ENCODE measurements around the gene GAL3ST2.
"Not testable (repeated sequence)": the region's sequence is repeated elsewhere in the genome, so short reads cannot be mapped to it uniquely, and the experiment has no call there.

Gene GAL3ST2

DNA sequence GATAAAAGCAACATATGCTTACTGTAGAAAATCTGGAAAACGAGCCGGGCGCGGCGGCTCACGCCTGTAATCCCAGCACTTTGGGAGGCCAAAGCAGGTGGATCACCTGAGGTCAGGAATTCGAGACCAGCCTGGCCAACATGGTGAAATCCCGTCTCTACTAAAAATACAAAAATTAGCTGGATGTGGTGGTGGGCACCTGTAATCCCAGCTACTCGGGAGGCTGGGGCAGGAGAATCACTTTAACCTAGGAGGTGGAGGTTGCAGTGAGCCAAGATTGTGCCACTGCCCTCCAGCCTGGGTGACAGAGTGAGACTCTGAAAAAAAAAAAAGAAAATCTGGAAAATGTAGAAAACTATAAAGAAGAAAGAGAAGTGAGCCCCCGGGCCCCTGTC is 41.2 kb downstream of the GAL3ST2 start:
- not testable (repeated sequence) for DNase-seq

DNA sequence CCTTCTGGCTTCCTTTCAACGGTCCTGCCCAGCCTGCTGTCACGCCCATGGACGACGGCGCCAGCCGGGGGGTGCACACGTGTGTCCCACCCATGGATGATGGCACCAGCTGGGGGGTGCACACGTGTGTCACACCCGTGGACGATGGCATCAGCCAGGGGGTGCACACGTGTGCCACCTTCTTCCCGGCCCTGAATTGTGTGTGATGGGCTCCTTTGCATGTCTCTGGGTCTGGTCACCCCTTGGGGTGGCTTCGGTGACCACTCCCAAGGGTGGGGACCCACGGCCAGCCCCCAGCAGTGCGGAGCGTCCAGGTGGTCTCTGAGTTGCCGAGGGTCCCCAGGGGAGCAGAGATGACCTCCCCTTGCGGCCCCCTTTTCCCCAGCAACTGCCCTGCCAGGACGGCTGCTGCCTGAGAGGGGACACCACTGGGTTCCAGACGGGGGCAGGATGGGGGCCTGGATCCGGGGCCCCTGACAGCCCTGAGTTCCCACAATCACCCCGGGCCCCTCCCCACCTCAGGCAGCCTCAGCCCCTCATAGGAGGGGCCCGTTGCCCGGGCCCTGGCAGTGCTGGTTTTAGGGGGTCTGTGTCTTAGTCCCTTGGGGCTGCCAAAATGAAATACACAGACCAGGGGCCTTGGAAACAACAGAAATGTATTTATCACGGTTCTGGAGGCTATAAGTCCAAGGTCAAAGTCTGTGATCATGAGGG is 41.8 kb downstream of the GAL3ST2 start:
- no peak for DNase-seq

DNA sequence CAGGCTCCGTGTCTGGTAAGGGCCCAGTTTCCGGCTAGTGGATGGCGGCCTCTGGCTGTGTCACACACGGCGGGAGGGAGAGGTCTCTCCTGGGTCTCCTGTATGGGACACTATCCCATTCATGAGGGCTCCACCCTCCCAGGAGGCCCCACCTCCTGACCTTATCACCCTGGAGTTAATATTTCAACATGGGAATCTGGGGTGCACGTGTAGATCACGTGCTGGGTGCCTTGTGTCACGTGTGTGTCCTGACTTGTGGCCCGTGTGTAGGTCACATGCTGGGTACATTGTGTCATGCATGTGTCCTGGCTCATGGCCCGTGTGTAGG is 42.3 kb downstream of the GAL3ST2 start:
- no peak for DNase-seq

DNA sequence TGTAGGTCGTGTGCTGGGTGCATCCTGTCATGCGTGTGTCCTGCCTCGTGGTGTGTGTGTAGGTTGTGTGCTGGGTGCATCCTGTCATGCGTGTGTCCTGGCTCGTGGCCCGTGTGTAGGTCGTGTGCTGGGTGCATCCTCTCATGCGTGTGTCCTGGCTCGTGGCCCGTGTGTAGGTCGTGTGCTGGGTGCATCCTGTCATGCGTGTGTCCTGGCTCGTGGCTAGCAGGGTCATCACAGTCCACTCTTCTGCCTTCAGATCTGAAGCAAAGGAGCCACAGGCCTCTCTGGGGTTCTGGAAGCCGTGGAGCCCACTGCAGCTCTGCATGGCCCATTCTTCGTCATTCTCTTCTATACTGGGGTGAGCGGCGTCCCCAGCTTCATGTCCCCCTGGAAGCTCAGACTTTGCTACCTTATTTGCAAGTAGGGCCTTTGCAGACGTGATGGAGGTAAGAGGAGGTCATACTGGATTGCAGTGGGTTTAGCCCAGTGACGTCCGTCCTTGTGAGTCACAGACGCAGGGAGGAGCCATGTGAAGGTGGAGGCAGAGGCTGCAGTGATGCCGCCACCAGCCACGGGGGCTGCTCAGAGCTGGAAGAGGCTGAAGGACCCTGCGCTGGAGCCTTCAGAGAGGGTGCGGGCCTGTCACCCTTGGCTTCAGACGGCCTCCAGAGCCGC is 43.5 kb downstream of the GAL3ST2 start:
- not testable (repeated sequence) for DNase-seq

DNA sequence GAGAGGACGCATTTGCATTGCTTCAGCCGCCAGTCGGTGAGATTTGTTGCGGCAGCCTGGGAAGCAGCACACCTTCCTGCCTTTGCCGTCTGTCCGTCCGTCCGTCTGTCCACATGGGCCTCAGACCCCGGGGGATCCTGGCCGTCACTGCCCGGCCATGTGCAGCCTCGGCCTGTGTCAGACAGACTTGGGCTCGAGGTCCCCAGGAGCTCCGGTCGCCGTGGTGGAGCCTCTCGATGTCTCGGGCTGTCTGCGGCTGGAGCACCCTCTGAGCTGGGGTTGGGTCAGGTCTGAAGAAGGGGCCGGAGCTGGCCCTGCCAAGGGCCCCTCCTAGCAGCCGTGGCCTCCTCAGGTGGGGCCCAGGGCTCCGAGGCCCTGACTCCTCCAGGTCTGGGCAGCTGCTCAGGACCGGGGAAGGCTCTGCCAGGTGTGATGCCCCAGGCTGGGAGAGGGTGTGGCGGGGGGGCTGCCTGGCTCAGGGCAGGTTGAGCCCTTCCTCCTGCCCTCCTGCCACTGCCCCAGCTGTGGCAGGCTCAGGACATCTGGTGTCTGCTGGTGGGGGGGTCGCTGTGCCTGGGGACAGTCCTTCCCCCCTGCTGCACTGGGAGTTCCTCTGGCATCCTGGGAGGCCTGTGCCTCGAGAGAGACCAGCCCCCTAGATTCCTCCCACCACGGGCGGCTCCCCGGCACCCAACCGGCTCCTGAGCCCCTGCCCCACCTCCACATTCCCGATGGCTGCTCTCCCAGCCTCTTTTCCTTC is 44.2 kb downstream of the GAL3ST2 start:
- no peak for DNase-seq

DNA sequence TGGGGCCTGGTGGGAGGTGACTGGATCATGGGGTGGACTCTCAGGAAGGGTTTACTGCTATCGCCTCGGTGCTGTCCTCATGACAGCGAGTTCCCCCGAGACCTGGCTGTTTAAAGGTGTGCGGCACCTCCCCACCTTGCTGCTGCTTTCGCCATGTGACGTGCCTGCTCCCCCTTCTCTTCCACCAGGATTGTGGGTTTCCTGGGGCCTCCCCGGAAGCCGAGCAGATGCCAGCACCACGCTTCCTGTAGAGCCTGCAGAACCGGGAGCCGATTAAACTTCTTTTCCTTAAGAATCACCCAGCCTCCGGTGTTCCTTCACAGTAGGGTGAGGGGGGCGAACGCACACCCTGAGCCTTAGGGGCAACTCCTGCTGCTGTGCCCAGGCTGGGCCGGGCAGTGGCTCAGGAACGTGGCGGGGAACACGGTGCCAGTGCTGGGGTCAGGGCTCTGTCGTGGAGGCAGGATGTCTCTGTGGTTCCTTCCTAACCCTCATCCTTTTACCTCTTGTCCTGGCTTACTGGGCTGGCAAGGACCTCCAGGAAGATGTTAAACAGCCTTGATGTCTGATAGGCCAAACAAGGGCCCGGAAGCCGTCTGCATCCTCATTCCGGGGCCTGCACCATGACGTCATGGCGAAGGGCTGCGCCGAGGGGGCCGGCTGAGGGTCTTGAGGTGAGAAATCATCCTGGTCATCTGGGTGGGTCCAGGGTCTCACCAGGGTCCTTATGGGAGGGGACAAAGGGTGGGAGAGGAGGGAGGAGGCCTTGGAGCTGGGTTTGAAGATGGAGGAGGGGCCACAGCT is 45.0 kb downstream of the GAL3ST2 start:
- DNase-seq = no peak

DNA sequence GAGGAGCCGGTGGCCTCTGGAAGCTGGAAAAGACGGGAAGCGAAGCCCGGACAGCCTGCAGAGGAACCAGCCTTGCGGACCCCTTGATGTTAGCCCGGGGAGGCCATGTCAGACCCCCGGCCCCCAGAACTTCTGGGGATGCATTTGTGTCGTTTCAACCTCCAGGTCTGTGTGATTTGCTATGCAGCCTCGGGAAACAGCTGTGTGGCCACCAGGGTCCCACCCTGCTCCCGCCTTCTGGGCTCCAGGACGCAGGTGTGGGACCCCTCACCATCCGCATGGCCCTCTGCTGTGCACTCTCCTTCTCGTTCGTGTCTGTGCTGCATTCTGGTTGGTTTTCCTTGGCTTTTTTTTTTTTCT is 45.6 kb downstream of the GAL3ST2 start:
- no peak for DNase-seq

DNA sequence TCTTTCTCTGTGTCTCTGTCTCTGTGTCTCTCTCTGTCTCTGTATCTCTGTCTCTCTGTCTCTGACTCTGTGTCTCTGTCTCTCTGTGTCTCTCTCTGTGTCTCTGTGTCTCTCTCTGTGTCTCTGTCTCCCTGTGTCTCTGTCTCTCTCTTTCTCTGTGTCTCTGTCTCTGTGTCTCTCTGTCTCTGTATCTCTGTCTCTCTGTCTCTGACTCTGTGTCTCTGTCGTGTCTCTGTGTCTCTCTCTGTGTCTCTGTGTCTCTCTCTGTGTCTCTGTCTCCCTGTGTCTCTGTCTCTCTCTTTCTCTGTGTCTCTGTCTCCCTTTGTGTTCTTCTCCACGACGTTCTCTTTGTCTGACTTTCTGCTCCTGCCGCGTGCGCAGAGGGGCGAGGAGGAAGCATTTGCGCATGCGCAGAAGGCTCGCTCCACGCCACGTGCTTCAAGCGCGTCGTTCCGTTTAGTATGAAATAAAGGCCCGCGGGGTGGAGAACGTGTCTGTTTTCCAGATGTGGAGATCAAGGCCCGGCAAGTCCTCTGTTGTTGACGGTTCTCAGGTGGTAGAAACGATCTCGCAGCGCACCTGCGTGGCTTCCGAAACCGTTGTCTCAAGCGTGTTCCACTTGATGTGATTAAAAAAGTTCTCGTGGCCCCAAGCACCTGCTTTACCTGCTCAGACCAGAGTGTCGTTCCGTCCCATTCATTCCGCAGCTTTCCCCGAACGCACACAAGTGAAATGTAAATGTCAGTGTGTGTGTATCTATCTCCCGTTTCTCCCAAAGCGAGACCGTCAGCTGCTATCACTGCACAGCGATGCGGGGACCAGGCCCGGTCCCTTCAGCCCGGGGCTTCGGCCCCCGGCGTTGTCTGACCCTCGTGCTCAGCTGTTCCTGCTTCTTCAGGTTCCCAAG is 47.2 kb downstream of the GAL3ST2 start:
- DNase-seq = not testable (repeated sequence)

DNA sequence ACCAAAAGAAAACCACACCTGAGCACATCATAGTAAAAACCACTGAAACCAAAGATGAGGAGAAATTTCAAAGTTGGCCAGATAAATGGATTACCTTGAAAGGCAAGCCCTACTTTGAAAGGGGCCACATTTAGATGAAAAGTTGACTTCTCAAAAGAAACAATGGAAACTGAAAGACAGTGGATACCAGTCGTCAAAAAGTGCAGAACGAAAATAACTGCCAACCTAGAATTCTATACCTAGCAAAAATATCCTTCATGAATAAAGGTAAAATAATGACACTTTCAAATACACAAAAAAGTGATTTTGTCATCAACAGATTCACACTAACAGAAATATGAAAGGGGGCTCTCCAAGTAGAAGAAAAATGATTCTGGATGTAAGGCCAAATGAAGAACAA is 50.8 kb downstream of the GAL3ST2 start:
- no peak for DNase-seq

DNA sequence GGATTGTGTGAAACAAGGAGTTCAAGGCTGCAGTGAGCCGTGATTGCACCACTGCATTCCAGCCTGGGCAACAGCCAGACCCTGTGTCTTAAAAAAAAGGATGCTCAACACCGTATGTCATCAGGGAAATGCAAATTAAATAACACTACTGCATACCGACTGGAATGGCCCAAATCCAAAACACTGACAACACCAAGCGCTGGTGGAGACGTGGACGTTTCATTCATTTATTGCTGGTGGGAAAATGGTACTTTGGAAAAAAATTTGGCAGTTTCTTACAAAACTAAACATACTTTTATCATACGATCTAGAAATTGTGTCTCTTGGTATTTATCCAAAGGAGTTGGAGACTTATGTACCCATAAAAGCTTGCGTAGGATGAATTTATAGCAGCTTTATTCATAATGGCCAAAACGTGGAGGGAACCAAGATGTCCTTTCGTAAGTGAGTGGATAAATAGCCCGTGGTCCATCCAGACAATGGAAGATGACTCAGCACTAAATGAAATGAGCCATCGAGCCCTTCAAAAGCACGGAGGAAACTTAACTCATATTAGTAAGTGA is 56.6 kb downstream of the GAL3ST2 start:
- DNase-seq = no peak

DNA sequence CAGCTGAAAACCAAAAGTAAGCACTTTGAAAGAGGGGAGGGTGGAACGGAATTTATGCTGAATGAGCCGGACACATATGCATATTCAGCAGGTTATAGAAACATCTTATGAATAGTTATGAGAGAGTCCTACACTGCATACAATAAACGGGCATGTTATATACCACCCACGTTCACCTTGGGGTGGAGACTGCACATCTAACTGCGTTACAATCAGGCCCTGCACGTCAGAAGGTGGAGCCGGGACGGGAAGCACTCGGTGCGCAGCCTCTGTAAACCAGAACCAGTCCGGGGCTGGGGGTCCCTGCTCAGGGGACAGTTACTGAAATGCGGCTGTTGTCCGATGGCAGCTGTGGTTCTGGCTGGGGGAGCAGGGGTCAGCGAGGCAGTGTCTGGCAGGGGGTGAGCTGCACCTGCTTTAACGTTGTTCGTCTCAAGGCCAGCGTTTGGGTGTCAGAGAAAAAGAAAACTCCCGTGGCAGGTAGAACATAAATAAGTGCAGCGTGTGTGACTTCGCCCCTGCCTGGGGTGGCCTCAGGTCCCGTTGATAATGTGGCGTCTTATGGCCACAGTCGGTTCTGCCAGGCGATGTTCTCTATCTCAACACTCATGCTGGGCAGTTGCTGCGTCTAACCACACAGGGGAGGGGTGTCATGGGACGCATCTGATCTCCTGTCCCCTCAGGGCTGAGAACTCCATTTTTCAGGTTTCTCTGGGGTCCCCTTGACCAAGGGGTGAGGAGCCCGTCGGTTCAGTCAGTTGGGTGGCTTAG is 57.3 kb downstream of the GAL3ST2 start:
- DNase-seq = not testable (repeated sequence)

DNA sequence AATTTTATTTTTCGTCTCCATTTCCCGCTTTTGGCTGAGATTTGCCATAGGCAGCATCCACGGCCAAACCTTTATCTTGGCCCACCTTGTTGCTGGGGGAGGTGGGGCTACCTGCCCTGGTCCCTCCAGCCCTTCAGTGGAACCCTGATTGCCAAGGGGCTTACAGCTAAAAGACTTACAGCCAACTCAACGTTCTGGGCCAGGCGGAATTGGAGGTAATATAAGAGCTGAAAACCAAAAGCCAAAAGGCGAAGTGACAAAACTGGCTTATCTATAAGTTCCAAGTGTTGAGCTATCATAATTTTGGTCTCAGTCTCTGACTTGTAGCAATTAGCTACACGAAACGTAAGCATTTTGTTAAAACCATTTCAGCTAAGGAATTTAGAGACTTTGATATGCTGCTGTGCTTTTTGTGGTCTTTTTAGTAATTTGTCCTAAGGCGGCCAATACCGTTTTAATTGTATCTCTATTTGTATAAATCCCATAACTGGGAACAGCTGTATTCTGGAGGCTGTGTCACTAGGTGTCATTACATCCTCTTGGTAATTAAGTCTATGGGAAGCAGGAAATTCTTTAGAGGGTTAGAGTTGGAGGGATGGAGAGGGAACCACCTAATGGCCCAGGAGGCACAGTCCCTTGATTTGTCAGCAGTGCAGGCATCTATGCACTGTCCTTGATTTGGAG is 58.0 kb downstream of the GAL3ST2 start:
- DNase-seq = no peak

DNA sequence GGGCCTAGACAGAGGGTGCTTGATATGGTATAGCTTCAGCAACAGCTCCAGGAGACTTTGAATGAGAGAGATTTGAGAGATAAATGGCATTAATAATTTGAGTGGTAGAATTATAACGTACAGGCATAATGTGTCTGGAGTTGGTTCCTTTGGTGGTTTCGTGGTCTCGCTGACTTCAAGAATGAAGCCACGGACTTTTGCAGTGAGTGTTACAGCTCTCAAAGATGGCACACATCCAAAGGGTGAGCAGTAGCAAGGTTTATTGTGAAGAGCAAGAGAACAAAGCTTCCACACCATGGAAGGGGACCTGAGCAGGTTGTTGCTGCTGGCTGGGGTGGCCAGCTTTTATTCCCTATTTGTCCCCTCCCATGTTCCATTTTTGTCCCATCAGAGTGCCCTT is 59.0 kb downstream of the GAL3ST2 start:
- DNase-seq = no peak

DNA sequence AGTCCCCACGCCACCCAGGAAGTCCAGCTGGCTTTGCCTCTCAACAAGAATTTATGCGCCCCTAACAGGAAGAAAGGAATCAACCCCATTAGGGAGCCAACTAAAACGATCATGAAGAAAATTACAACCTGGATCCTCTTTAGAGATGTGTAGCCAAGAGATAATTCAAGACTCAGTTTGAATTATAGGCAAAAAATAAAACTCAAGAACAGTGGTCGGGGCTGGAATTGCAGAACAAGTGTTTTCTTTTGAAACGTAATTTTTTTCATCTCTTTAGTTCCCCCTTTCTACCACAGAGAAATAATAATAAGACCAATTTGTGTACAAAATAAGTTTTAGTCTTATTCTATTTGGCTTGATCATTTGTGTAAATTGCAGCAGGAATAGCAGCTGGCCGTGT is 59.7 kb downstream of the GAL3ST2 start:
- no peak for DNase-seq

DNA sequence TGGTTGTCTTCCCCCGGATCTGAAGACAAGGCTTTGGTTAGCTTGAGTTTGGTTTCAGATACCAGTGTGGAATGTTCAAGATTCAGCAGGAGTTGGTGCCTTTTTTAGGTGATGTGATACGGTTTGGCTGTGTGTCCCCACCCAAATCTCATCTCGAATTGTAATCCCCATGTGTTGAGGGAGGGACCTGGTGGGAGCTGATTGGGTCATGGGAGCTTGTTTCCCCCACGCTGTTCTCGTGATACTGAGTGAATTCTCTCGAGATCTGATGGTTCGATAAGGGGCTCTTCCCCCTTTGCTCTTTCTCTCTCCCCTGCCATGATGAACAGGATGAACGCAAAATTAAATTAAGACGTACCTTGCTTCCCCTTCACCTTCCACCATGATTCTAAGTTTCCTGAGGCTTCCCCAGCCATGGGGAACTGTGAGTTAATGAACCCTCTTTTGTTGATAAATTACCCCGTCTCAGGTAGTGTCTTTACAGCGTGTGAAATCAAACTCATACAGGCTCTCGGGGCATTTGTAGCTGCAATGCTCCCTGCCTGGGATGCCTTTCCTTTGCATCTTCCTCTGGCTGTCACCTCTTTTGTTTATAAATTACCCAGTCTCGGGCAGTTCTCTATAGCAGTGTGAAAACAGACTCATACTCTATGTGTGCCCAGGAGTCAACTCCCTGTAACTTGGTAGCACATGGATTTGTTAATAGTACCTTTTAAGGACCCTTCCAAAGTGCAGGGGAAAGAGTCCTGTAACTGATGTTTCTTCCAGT is 60.8 kb downstream of the GAL3ST2 start:
- DNase-seq = no peak

DNA sequence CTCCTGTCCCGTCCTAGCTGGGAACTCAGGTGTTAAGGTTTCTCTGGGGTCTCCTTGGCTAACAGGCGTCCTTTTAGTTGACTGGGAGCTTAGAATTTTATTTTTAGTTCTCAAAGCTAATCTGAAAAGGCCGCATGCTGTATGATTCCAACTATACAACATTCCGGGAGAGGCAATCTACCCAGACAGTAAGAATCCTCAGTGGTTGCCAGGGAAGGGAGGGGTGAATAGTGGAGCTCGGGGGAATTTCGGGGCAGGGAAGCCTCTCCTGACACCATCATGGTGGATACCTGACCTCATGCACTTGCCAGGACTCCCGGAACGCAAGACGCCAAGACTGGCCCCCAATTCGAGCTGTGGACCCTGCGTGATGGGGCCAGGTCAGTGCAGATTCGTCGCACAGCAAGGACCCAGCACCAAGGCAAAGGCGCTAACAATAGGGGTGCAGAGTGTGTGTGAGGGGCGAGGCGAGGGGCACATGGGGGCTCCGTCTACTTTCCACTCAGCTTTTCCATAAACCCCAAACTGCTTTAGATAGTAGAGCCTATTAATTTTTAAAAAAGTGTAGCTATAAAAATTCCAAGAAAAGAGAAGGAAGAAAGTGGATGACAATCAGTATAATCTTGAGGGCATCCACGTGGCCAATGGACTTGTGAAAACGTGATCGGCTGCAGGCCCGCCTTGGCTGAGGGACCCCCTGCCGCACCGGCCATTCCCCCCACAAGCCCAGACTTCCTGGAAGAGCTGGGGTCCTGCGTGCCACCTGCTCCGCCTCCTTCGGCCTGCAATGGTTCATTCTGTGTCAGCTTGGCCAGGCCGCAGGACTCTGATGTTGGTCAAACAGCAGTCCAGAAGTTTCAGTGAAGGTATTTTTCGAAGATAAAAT is 64.8 kb downstream of the GAL3ST2 start:
- DNase-seq = no peak

DNA sequence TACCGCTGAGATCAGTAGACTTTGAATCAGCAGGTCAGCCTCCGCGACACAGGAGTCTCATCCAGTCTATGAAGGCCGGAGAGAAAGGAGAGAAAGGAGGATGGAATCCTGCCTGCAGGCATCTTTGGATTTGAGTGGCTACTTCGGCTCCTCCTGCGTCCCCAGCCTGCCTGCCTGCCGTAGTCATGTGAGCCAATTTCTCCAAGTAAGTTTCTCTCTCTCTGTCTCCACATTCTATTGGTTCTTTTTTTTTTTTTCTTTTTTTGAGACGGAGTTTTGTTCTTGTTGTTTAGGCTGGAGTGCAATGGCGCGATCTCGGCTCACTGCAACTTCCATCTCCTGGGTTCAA is 65.4 kb downstream of the GAL3ST2 start:
- DNase-seq = no peak

Measured in hypothalamus (tissue), 51 donors.